Hematopoietic multipotent progenitor cell treated with erythropoietin and hydrocortisone succinate and interleukin-3 and kit ligand, for 4 days (in vitro differentiated cells): Measurements from ENCODE around the gene STARD10.

ENCODE experiments used
- DNase-seq: peaks from one replicate; pipeline ENCODE4 v3.0.0-alpha.2; 2015

Gene STARD10

DNA sequence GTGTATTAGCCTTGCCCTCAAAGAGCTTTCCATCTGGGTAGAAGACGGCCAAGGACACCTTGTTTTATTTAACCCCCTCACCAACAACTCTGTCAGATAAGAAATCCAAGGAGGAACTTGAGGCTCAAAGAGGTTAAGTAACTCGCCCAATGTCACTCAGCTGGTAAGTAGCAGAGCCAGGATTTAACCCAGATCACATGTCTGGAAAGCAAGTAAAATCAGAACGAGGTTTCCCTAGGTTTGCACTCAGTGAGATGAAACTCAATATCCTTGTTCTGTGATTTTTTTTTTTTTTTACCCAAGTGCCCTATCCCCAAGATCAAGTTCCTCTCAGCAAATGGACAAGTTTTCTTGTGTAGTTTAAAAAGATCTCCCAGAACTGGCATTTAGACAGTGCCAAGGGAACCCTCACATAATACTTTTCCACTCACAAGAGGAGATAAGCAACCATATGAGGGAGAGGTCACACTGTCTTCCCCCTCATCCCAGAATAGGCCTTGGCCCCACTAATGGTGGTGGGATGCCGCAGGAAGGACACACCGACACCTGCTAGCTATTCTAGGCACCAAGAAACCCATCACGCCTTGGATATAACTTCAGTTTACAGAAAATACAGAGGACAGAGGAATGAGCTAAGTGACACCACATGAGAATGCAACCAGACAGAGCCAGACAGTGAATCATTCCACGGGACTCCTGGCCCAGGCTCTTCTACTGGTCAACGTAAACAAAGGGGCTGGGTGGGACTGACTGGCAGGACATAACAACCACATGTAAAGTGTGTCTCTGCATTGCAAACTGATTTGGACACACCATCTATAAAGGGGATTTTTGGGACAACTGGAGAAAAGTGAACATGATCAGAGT, 33.1 kb downstream of the STARD10 start:
- no peak for DNase-seq

DNA sequence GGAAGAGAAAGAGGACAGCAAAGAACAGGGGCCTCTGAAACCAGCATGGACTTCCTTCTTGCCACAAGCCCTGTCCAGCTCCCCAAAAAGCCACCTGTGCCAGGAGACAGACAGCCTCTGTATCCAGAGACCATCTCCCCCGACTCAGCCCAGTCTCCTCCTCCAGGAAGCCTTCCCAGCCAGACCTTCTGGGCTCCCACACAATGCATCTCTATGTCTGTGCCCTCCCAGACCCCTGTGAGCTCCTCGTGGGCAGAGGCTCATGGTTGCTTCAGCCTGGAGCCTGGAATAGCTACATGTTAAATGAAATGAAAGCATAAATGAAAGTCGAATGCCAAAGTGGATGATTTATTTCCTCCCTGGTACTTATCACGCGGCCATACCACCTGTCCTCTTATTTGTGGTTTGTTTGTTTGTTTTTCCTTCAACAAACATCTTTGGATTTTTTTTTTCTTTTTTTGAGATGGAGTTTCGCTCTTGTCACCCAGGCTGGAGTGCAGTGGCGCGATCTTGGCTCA, 34.3 kb downstream of the STARD10 start:
- DNase-seq = no peak

DNA sequence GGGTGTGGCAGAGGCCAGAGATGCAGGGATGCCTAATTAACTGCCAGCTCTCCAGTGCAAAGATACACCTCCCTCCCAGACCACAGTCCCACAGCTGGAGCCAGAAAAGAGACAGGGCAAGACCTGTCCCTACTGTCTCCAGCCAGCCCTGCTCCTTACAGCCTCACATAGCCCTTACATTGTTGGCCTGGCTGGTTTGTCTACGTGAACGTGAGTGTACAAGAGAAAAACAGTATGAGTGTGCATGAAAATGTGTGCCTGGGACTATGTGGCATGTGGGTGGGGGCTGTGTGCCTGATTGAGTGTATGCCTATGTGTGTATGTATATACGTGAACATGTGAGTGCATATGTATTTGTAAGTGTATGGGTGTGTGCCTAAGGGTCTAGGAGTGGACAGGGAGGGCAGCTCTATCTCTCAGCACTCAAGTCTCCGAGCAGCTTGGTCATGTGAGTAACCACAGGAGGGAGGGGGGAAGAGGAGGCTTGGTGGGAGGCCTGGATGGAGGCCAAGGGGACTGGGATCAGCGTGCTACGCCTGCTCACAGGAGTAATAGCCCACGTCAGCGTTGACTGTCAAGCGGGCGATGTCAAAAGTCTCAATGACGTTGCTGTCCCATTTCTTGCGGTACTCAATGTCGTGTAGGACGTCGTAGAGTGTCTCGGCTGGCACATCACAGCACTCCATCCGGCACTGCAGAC, 35.0 kb downstream of the STARD10 start:
- DNase-seq = peak; percentile 84

- no peak for DNase-seq
These were observed 35.5 kb downstream of the STARD10 start for GRCh38 chr11:72758304-72758689.

GRCh38 chr11:72755713-72756285, 38.0 kb downstream of the STARD10 start:
- DNase-seq = no peak

- no peak for DNase-seq
These were observed 39.2 kb downstream of the STARD10 start for GRCh38 chr11:72754544-72755155.

DNA sequence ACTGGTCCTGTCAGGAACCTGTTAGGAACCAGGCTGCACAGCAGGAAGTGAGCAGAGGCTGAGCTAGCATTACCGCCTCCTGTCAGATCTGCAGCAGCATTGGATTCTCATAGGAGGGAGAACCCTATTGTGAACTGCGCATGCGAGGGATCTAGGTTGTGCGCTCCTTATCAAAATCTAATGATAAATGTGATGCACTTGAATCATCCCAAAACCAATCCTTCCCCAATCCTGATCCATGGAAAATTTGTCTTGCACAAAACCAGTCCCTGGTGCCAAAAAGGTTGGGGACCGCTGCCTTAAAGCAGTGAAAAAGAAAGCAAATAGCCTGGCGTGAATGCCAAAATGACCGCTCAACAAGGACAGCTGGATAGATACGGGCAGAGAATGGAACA, 39.7 kb downstream of the STARD10 start:
- no peak for DNase-seq

DNA sequence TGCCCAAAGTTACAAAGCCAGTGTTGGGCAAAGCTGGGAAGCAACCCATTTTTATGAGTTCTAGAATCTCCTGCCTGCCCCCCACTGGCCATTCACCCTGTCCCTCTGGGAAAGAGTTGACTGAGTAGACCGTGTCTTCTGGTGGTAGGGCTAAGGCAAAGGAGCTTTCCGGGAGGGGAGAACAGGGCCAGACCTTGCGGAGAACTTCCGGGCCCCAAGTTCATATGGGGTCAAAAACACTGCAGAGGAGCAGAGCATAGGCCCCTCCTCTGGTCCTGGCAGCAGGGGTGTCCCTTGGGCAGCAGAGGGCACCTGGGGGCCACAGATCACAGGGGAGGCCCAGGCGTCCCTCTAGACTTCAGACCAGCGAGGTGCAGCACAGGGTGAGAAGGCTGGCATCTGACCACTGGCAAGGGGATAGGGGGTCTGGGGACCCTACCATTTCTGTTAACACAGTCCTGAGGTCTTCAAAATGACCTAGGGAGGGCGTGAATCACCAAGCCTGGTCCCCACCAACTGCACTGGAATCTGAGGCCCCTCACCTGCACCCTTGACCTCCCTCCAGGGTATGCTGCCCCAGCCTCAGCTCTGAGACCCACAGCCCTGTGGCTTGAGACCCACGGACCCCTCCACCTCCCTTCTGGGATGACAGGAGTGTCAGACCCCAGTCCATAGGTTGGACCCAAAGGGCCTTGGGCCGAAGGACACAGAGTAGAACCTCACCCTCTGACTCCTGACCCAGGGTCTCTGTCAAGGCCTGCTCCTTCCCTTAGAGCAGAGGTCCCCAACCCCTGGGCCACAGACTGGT, 40.3 kb downstream of the STARD10 start:
- DNase-seq = peak; percentile 50

DNA sequence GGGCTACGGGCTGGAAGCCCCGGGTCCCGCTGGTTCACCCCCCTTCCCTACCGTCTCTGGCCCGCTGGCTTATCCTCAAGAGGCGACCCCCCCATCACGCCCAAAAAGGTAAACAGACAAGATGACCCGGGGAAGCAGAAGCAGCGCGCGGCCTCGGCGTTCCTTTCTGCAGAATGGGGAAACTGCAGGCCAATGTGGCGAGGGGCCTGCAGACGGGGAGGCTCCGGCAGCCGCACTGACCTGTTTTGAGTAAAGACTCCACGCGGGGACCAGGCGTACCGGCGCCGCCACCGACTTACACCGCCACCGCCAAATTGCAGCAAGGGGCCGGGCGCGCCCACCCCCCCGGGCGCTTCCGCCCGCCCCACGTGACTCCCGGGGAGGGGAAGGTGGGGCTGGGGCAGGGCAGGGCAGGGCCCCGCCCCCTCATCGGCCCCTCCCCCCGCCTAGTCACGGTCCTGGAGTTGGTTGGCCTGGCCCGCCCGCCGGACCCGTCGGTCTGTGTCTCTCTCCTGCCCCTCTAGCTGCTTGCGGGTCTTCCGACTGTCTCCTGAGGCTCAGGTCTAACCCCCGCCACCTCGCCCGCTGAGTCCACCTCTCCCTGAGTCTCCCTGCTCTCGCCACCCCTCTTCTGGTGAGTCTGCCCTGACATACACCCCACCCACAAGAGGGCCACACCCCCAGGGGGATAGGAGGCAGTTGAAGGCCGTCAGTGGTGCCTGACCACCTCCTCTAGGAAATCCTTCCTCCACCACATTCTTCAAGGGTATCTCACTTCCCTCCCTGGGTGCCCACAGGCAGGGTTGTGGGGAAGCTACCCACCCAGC, 41.5 kb downstream of the STARD10 start, which contains the start of gene ARAP1:
Gene ARAP1, minus strand, starts transcription at position 321 of the 827 bp plus-strand sequence. CDS start 25,280 bp downstream, outside the sequence.
- peak; percentile 91 for DNase-seq

DNA sequence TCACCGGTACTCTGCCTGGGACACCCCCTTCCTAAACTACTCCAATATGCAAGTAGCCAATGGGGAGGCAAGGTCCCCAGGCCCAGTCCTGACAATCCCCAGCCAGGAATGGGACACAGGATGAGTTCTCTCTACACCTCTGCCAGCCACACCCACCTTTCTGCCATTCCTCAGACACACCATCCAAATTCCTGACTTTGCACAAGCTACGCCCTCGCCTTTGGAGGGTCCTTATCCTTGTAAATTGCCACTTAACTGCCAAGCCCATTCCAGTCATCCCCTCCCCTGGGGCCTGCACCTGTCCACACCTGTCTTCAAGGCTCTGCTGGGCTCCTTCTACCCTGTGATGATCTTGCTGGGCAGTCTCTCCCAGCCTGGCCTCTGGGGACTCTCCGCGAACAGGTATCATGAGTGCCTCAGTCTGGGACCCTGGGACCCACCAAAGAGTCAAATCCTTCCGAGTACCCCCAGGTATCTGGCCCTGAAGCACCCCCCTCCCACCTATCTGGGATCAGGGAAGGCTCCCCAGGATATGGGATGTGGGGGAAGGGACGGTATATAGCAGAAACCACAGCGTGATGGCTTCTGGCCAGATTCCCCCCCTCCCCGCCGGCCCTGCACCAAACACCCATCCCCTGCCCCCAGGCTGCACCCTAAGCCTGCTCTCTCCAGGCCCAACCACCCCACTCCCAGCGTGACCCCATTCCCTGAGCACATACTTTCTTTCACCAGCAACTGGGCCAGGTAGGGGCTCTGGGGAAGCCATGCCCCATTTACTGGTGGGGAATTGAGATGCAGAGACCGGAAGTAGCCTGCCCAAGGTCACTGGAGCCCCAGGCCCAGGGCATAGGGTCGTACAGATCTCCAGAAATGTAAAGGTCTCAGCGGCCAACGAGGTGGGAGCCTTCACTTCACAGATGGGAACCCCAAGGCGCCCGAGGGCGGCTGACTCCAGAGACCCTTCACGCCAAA, 42.4 kb downstream of the STARD10 start:
- DNase-seq = no peak

GRCh38 chr11:72750556-72751115, 43.2 kb downstream of the STARD10 start:
- DNase-seq = no peak

DNA sequence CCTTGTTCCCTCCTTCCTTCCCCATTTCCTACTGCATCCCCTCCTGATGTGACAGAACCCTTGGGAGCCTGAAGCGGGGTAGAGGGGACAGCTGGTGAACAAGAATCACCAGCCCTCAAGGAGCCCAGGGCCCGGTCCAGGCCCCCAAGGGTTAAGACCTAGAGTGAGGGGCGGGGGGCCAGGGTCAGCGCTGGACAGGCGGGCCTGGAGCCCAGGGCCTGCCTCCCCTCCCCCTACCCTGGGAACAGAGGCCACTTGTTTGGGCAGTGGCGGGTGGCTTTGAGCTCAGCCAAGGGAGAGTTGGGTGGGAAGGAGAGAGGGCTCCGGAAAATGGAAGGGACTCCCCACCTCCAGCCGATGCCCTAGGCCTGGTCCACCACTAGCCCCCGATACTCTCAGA, 43.8 kb downstream of the STARD10 start:
- DNase-seq = no peak

DNA sequence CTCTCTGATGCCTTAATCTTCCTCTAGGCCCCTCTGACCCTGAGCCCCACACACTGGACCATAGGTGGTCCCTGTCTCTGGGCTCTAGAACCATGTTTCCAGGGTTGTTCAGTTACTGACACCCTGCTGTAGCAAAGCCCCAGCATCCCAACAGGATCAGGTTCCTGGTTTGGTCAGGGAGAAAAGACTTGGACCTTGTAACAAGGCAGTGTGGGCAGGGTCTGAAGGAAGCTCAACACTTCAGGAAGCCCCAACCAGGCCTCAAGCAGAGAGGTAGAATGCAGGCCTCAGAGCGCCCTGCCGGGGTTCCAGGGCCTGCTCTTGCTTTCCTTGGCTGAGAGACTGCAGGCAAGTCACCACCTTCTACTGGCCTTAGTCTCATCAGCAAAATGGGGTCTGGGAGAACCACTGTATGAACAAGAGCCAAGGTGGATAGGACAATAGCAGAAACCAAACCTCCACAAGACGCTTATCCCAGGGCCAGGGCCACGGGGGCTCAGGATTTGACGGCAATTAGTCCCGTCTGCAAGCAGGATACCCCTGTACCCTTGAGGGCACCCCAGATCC, 46.5 kb downstream of the STARD10 start:
- DNase-seq = no peak

DNA sequence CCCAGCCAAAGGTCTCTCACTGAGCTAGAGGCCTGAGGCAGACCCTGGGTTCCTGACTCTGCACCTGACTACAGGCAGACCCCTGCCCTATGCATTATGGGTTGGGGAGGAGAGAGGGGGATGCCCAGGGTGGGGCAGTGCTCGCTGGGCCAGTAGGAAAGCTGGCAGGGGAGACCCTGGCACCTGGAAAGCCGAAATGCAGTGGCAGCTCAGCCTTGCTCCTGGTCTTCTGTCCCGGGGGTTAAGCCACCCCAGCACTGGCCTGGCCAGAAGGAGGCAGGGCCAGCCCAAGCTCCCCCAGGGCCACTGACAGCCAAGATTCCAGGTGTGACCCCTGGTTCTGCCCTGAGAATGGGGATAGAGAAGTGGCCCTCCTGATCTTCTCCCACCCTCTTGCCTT, 47.0 kb downstream of the STARD10 start:
- no peak for DNase-seq

GRCh38 chr11:72745925-72746550, 47.8 kb downstream of the STARD10 start:
- no peak for DNase-seq

- no peak for DNase-seq
These were observed 48.3 kb downstream of the STARD10 start for GRCh38 chr11:72745511-72745910.

DNA sequence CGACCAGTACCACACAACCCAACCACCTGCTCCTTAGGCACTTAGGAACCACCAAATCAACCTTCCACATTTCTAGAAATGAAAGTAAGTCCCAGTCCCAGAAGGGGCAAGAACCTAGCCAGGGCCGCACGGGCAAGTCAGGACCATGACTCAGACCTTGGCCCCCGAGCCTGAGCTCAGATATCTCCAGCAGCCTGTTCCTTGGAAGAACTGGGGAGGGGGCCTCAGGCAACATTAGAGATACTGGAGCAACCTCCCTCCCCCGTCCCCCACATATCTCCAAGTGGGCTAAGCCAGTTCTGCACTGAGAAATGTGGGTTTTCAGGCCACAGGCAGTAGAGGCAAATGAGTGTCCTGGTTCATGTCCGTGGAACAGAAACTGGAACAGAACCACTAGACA, 49.4 kb downstream of the STARD10 start:
- no peak for DNase-seq

DNA sequence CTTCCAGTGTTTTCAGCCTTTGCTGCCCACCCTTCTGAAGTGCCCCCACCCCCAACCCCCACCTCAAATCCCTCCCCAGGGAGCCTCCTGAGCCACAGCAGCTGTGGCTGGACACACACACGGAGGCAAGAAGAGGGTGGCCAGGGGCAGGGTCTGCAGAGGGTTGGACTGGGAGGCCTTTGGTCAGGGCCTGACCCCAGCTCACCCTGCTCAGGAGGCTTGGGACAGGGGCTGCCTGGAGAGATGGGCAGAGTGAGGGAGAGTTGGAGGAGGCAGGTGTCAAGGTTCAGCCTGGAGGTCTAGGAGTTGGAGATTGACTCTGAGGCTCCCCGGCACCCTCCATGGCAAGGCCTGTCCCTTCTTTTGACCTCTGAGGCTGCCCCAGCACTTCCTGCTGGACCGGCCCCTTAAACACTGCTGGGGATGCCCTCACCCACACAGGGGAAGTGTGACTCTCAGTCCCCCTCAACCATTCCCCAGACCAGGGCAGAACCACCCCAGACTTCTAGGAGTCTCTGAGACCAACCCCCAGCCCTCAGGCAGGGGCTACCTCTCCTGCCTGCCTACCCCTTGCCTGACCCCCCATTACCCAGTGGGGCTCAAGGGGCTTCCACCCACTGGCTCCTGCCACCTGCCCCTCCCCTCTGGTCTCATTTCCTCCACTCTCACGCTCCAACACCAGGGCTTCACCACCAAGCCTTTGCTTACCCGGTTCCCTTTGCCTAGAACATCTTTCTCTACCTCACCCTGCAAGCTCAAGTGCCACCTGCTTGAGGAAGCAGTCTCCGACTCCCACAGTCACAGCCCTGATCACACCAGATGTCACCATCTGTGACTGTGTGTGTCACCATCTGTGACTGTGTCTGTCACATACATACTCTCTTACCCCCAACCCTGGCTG, 50.3 kb downstream of the STARD10 start:
- DNase-seq = peak; percentile 43
